OCI-LY1 (cell line): ENCODE measurements around the gene CNOT4.
"Not testable (repeated sequence)": the region's sequence is repeated elsewhere in the genome, so short reads cannot be mapped to it uniquely, and the experiment has no call there.

ENCODE experiments used
- CTCF ChIP-seq: fragments of 200-600 bp; sonication (generic), shearing (Covaris generic); IDR thresholded peaks from 2 replicates; pipeline ENCODE4 v1.5.1; 2017; ENCODE audit warnings: mild to moderate bottlenecking, antibody characterized with exemption, low read length, moderate library complexity, mixed read lengths
- EZH2 ChIP-seq: fragments of 200-600 bp; sonication (generic), shearing (Covaris generic); IDR thresholded peaks from 2 replicates; pipeline ENCODE4 v1.8.0; 2017; ENCODE audit warnings: borderline replicate concordance, mixed run types, mild to moderate bottlenecking, antibody characterized with exemption, low read length, moderate library complexity, mixed read lengths

GRCh38 chr7:135320953-135321352, 188.9 kb downstream of the CNOT4 start:
- TF ChIP-seq CTCF, EZH2: not testable (repeated sequence)
